Stimulated activated naive B cell treated with anti-CD40 and anti-IgM and Interleukin-4, amounts not matched to agents 10 μg/mL and 1 μg/mL and 100 μg/mL, for 72 hours (primary cell): ENCODE results near the gene OSBPL3.

Experiments used
- ATAC-seq, 2 donors: fragments of 150-1000 bp; cut with Tn5 transposase; replicated peaks; 2 replicates each; pipeline ENCODE4 v1.10.0; 2021; ENCODE audit warnings: moderate library complexity in 1 of 2
- DNase-seq: peaks from one replicate; pipeline ENCODE4 v3.0.0; 2021
- H3K27ac Mint-ChIP-seq: one replicate; pipeline ENCODE4 v1.8.0; 2022; ENCODE audit warnings: mild to moderate bottlenecking, mixed read lengths
- H3K27me3 Mint-ChIP-seq, 2 donors: one replicate each; pipeline ENCODE4 v1.8.0; 2022; ENCODE audit warnings: mixed read lengths in 2 of 2
- H3K36me3 Mint-ChIP-seq, 2 donors: one replicate each; pipeline ENCODE4 v1.8.0; 2022; ENCODE audit warnings: mixed read lengths in 2 of 2, mild to moderate bottlenecking in 1 of 2
- H3K4me1 Mint-ChIP-seq, 2 donors: one replicate each; pipeline ENCODE4 v1.8.0; 2022; ENCODE audit warnings: mixed read lengths in 2 of 2, mild to moderate bottlenecking in 1 of 2
- H3K4me3 Mint-ChIP-seq, 2 donors: one replicate each; pipeline ENCODE4 v1.8.0; 2022; ENCODE audit warnings: mild to moderate bottlenecking in 2 of 2, mixed read lengths in 2 of 2, moderate library complexity in 1 of 2
- H3K9me3 Mint-ChIP-seq, 2 donors: one replicate each; pipeline ENCODE4 v1.8.0; 2022; ENCODE audit warnings: mixed read lengths in 2 of 2, mild to moderate bottlenecking in 1 of 2

The OSBPL3 gene

GRCh38 chr7:25002786-25003185, 22.8 kb upstream of the OSBPL3 start:
- H3K9me3 Mint-ChIP-seq: peaks cover 10 to 15% of the 10 kb centered on the region in 2 donors
- H3K36me3 Mint-ChIP-seq: peaks cover 13 to 18% of the 10 kb centered on the region in 2 donors
- peaks cover 8 to 9% of the 10 kb centered on the region in 2 donors for H3K27me3 Mint-ChIP-seq
- no peak overlapping the region for H3K4me3 Mint-ChIP-seq
- DNase-seq: no peak
- peaks cover 3 to 5% of the 10 kb centered on the region in 2 donors for H3K4me1 Mint-ChIP-seq
- no peak for ATAC-seq
- no peak overlapping the region for H3K27ac Mint-ChIP-seq

GRCh38 chr7:24995466-24995865, 15.5 kb upstream of the OSBPL3 start:
- H3K9me3 Mint-ChIP-seq: peaks cover 5 to 7% of the 10 kb centered on the region in 2 donors
- DNase-seq: no peak
- no peak for ATAC-seq
- no peak overlapping the region for H3K4me3 Mint-ChIP-seq
- H3K36me3 Mint-ChIP-seq: peaks cover 2 to 7% of the 10 kb centered on the region in 2 donors
- no peak overlapping the region for H3K27ac Mint-ChIP-seq
- H3K4me1 Mint-ChIP-seq: peaks cover 3 to 5% of the 10 kb centered on the region in 2 donors
- peaks cover 4 to 8% of the 10 kb centered on the region in 2 donors for H3K27me3 Mint-ChIP-seq

GRCh38 chr7:24992314-24992713, 12.3 kb upstream of the OSBPL3 start:
- Mint-ChIP-seq H3K4me1 (no peaks in the 10 kb centered on the region), H3K4me3 (no peak overlapping the region), H3K36me3 (no peaks in the 10 kb centered on the region), H3K27ac (no peak overlapping the region), H3K27me3 (no peaks in the 10 kb centered on the region), H3K9me3 (no peaks in the 10 kb centered on the region)
- DNase-seq (no peak), ATAC-seq (no peak)

GRCh38 chr7:24991353-24991752, 11.4 kb upstream of the OSBPL3 start:
- no peaks in the 10 kb centered on the region for H3K4me1 Mint-ChIP-seq
- H3K9me3 Mint-ChIP-seq: no peaks in the 10 kb centered on the region
- no peak overlapping the region for H3K27ac Mint-ChIP-seq
- no peak for DNase-seq
- no peak overlapping the region for H3K4me3 Mint-ChIP-seq
- ATAC-seq: no peak
- no peaks in the 10 kb centered on the region for H3K36me3 Mint-ChIP-seq
- H3K27me3 Mint-ChIP-seq: peaks cover 0 to 5% of the 10 kb centered on the region in 2 donors

- ATAC-seq (no peak), DNase-seq (no peak)
- Mint-ChIP-seq H3K27ac (no peak overlapping the region), H3K27me3 (peaks cover 0 to 5% of the 10 kb centered on the region in 2 donors), H3K4me3 (no peak overlapping the region), H3K4me1 (peaks cover 0 to 2% of the 10 kb centered on the region in 2 donors), H3K9me3 (no peaks in the 10 kb centered on the region), H3K36me3 (no peaks in the 10 kb centered on the region)
These were observed 7.4 kb upstream of the OSBPL3 start for GRCh38 chr7:24987331-24987842.

- DNase-seq: no peak
- Mint-ChIP-seq H3K27me3 (peaks cover 0 to 5% of the 10 kb centered on the region in 2 donors), H3K27ac (peak overlapping the region; percentile 31), H3K4me1 (peaks cover 24 to 30% of the 10 kb centered on the region in 2 donors), H3K4me3 (no peak overlapping the region), H3K9me3 (no peaks in the 10 kb centered on the region), H3K36me3 (no peaks in the 10 kb centered on the region)
- no peak for ATAC-seq
These were observed 2.9 kb upstream of the OSBPL3 start for GRCh38 chr7:24982917-24983316.

- ATAC-seq (no peak), DNase-seq (peak; percentile 45)
- Mint-ChIP-seq H3K27me3 (no peaks in the 10 kb centered on the region), H3K9me3 (no peaks in the 10 kb centered on the region), H3K36me3 (no peaks in the 10 kb centered on the region), H3K4me1 (peaks cover 28 to 42% of the 10 kb centered on the region in 2 donors), H3K27ac (peak overlapping the region; percentile 88), H3K4me3 (peak overlapping the region; percentile 95)
These were observed 1.4 kb upstream of the OSBPL3 start for GRCh38 chr7:24981171-24981951.

GRCh38 chr7:24980534-24981170, 674 bp upstream of the OSBPL3 start:
- ATAC-seq: peak; percentile 50 to 57
- DNase-seq: peak; percentile 51
- Mint-ChIP-seq H3K27me3 (no peaks in the 10 kb centered on the region), H3K9me3 (no peaks in the 10 kb centered on the region), H3K27ac (peak overlapping the region; percentile 96), H3K4me1 (peaks cover 30 to 50% of the 10 kb centered on the region in 2 donors), H3K36me3 (no peaks in the 10 kb centered on the region), H3K4me3 (peak overlapping the region; percentile 95)

- H3K27me3 Mint-ChIP-seq: no peaks in the 10 kb centered on the region
- DNase-seq (peak; percentile 69), ATAC-seq (peak; percentile 50 to 57)
- H3K4me3 Mint-ChIP-seq: peak overlapping the region; percentile 95
- peak overlapping the region; percentile 87 for H3K27ac Mint-ChIP-seq
- no peaks in the 10 kb centered on the region for H3K9me3 Mint-ChIP-seq
- H3K36me3 Mint-ChIP-seq: peaks cover 5 to 6% of the 10 kb centered on the region in 2 donors
- peaks cover 33 to 61% of the 10 kb centered on the region in 2 donors for H3K4me1 Mint-ChIP-seq
These were observed 512 bp downstream of the OSBPL3 start for GRCh38 chr7:24979470-24979862.

- Mint-ChIP-seq H3K27me3 (no peaks in the 10 kb centered on the region), H3K4me3 (peak overlapping the region; percentile 95), H3K27ac (peak overlapping the region; percentile 87), H3K36me3 (peaks cover 5 to 7% of the 10 kb centered on the region in 2 donors), H3K4me1 (peaks cover 36 to 66% of the 10 kb centered on the region in 2 donors), H3K9me3 (no peaks in the 10 kb centered on the region)
- DNase-seq: no peak
- peak in 1 of 2 donors; percentile 1 for ATAC-seq
These were observed 1.0 kb downstream of the OSBPL3 start for GRCh38 chr7:24978843-24979469.

- Mint-ChIP-seq H3K27me3 (no peaks in the 10 kb centered on the region), H3K27ac (no peak overlapping the region), H3K4me1 (peaks cover 35 to 67% of the 10 kb centered on the region in 2 donors), H3K36me3 (peaks cover 5 to 8% of the 10 kb centered on the region in 2 donors), H3K9me3 (no peaks in the 10 kb centered on the region), H3K4me3 (no peak overlapping the region)
- DNase-seq (no peak), ATAC-seq (no peak)
These were observed 4.2 kb downstream of the OSBPL3 start for GRCh38 chr7:24975644-24976260.

GRCh38 chr7:24975172-24975571, 4.8 kb downstream of the OSBPL3 start:
- H3K36me3 Mint-ChIP-seq: peaks cover 5 to 8% of the 10 kb centered on the region in 2 donors
- no peak overlapping the region for H3K4me3 Mint-ChIP-seq
- no peak for ATAC-seq
- H3K4me1 Mint-ChIP-seq: peaks cover 33 to 67% of the 10 kb centered on the region in 2 donors
- DNase-seq: no peak
- no peaks in the 10 kb centered on the region for H3K9me3 Mint-ChIP-seq
- H3K27ac Mint-ChIP-seq: no peak overlapping the region
- H3K27me3 Mint-ChIP-seq: no peaks in the 10 kb centered on the region

- Mint-ChIP-seq H3K27ac (no peak overlapping the region), H3K27me3 (no peaks in the 10 kb centered on the region), H3K4me3 (no peak overlapping the region), H3K36me3 (peaks cover 5 to 8% of the 10 kb centered on the region in 2 donors), H3K4me1 (peaks cover 37 to 76% of the 10 kb centered on the region in 2 donors), H3K9me3 (no peaks in the 10 kb centered on the region)
- ATAC-seq (no peak), DNase-seq (no peak)
These were observed 5.7 kb downstream of the OSBPL3 start for GRCh38 chr7:24974026-24974832.
